ENCODE data around the gene PPL. TPM values are rescaled to one million over a fixed set of nuclear protein-coding genes. Genes with fewer than 3 reads are reported as not detected.

The PPL gene
- total RNA-seq, 1 donor = 0.86 TPM

- no peak overlapping the region for H3K4me3 ChIP-seq (ENCODE audit: low read depth, low read length)
- TF ChIP-seq CTCF (IDR thresholded peaks at IDR 0.05; ENCODE audit: insufficient read depth, low read depth, low read length) = no peak
- DNase-seq (ENCODE audit: low read depth) = peak; percentile 51
Observed at GRCh38 chr16:4917117-4917516, 19.8 kb downstream of the PPL start.

- no peak overlapping the region for H3K4me3 ChIP-seq (ENCODE audit: low read depth, low read length)
- TF ChIP-seq CTCF (IDR thresholded peaks at IDR 0.05; ENCODE audit: insufficient read depth, low read depth, low read length) = no peak
- DNase-seq (ENCODE audit: low read depth) = peak; percentile 86
Observed at GRCh38 chr16:4915226-4915761, 21.7 kb downstream of the PPL start.

- no peak for DNase-seq (ENCODE audit: low read depth)
- no peak overlapping the region for H3K4me3 ChIP-seq (ENCODE audit: low read depth, low read length)
- TF ChIP-seq CTCF (IDR thresholded peaks at IDR 0.05; ENCODE audit: insufficient read depth, low read depth, low read length) = no peak
Observed at GRCh38 chr16:4914528-4915225, 22.3 kb downstream of the PPL start.

GRCh38 chr16:4913774-4914525 is 23.0 kb downstream of the PPL start:
- no peak for DNase-seq (ENCODE audit: low read depth)
- no peak overlapping the region for H3K4me3 ChIP-seq (ENCODE audit: low read depth, low read length)
- no peak for TF ChIP-seq CTCF (IDR thresholded peaks at IDR 0.05; ENCODE audit: insufficient read depth, low read depth, low read length)

GRCh38 chr16:4913130-4913773 is 23.7 kb downstream of the PPL start:
- TF ChIP-seq CTCF (IDR thresholded peaks at IDR 0.05; ENCODE audit: insufficient read depth, low read depth, low read length) = no peak
- DNase-seq (ENCODE audit: low read depth) = no peak
- no peak overlapping the region for H3K4me3 ChIP-seq (ENCODE audit: low read depth, low read length)

GRCh38 chr16:4911970-4912386 is 25.0 kb downstream of the PPL start:
- DNase-seq (ENCODE audit: low read depth) = peak; percentile 76
- TF ChIP-seq CTCF (IDR thresholded peaks at IDR 0.05; ENCODE audit: insufficient read depth, low read depth, low read length) = no peak
- H3K4me3 ChIP-seq (ENCODE audit: low read depth, low read length) = no peak overlapping the region

Data from fibroblast of villous mesenchyme (primary cell).